ENCODE data around the gene OR10A2. TPM values are rescaled to one million over a fixed set of nuclear protein-coding genes. Genes with fewer than 3 reads are reported as not detected.
"Not testable (repeated sequence)": the region's sequence is repeated elsewhere in the genome, so short reads cannot be mapped to it uniquely, and the experiment has no call there.

Gene OR10A2
- total RNA-seq, 1 experiment from 2014 or later = not detected

DNA sequence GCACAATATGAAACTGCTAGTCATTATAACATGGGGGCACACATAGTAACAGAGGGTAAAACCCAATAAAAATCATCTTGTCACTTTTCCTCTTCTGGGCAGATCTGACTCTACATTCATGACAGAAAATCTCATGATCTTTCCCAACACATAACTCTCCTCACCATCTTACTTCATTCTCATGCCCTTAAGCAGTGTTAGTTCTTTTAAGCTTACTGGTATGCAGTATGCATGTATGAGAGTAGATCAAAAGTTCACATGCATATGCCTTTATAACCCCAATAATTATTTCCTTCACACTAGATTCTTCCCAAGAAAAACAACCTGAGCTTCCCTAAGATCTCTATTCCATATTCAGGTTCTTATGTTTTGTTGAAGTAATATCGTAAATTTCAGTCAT, 8.4 kb downstream of the OR10A2 start:
- in situ Hi-C loops (cut with HindIII; ENCODE audit: low pct_unique_long_range_greater_than_20kb, low sequenced_read_pairs) = no loop called here
- DNase-seq (ENCODE audit: low read depth, low spot score) = no peak

DNA sequence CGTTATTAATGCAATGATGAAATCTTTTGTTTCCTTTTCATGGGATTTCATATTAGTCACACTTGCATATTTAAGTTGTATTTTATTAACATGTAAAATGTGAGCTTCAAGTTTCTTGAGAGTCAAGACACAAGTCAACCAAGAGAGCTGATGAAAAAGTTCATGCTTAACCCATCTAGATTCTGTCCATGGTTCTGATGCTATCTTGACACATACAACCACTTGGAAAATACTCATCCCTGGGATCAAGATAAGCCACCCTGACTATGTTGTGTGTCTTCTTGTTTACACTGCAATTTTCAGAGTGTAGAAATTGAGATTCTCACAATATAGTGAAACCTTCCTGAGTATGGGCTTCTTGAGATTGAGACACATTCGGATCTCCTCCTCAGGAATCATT, 12.9 kb downstream of the OR10A2 start:
- in situ Hi-C loops (cut with HindIII; ENCODE audit: low pct_unique_long_range_greater_than_20kb, low sequenced_read_pairs) = no loop called here
- no peak for DNase-seq (ENCODE audit: low read depth, low spot score)

DNA sequence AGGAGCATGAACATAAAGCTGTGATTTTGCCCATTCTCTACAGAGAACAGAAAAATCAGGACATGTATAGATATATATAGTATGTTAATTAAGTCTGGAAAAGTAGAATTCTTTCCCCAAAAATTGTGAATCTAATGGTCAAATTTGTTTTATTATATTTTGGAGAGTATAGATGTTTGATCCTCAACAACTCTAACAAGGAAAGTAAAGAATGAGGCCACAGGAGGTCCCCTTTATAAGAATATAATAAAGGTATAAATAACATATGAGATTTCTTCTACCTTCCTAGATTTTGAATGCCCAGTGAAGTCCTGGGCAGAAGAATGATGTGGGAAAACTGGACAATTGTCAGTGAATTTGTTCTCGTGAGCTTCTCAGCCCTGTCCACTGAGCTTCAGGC, 13.5 kb downstream of the OR10A2 start, which contains the start of gene OR10A4:
OR10A4 (plus strand) TSS at position 301 of the 400 bp plus-strand sequence; CDS start at position 324, 23 bp downstream.
- in situ Hi-C loops (cut with HindIII; ENCODE audit: low pct_unique_long_range_greater_than_20kb, low sequenced_read_pairs) = no loop called here
- DNase-seq (ENCODE audit: low read depth, low spot score) = no peak

DNA sequence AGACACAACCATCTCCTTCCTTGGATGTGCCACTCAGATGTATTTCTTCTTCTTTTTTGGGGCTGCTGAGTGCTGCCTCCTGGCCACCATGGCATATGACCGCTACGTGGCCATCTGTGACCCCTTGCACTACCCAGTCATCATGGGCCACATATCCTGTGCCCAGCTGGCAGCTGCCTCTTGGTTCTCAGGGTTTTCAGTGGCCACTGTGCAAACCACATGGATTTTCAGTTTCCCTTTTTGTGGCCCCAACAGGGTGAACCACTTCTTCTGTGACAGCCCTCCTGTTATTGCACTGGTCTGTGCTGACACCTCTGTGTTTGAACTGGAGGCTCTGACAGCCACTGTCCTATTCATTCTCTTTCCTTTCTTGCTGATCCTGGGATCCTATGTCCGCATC, 14.1 kb downstream of the OR10A2 start:
- DNase-seq (ENCODE audit: low read depth, low spot score) = no peak
- in situ Hi-C loops (cut with HindIII; ENCODE audit: low pct_unique_long_range_greater_than_20kb, low sequenced_read_pairs) = no loop called here

DNA sequence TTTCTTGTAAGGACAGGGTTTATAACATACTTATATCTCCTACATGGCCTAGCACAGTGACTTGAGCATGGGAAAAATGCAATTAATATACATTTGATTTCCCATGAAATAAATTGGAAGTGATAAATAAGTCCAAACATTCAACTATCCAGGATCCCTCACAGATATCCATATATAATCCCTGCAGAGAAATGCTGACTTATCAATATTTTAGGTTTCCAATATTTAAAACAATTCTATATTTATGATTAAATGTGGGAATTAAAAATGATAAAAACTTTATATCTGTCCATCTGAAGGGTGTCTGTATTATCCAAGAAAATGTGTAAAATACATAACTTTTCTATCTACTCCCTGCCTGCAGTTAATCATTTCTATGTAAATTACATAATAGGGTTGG, 19.9 kb downstream of the OR10A2 start:
- in situ Hi-C loops (cut with HindIII; ENCODE audit: low pct_unique_long_range_greater_than_20kb, low sequenced_read_pairs) = no loop called here
- no peak for DNase-seq (ENCODE audit: low read depth, low spot score)

DNA sequence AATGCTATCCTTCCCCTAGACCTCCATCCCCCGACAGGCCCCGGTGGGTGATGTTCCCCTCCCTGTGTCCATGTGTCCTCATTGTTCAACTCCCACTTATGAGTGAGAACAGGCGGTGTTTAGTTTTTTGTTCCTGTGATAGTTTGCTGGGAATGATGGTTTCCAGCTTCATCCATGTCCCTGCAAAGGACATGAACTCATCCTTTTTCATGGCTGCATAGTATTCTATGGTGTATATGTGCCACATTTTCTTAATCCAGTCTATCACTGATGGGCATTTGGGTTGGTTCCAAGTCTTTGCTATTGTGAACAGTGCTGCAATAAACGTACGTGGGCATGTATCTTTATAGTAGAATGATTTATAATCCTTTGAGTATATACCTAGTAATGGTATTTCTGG, 24.9 kb downstream of the OR10A2 start:
- DNase-seq (ENCODE audit: low read depth, low spot score); in situ Hi-C loops (cut with HindIII; ENCODE audit: low pct_unique_long_range_greater_than_20kb, low sequenced_read_pairs): not testable (repeated sequence)

DNA sequence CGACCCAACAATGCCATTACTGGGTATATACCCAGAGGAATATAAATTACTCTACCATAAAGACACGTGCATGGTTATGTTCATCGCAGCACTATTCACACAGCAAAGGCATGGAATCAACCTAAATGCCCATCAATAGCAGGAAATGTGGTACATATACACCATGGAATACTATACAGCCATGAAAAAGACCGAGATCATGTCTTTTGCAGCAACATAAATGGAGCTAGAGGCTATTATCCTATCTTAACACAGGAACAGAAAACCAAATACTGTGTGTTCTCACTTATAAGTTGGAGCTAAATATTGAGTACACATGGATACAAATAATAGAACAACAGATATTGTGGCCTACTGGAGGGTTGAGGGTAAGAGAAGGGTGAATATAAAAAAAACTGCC, 26.0 kb downstream of the OR10A2 start:
- in situ Hi-C loops (cut with HindIII; ENCODE audit: low pct_unique_long_range_greater_than_20kb, low sequenced_read_pairs) = no loop called here
- no peak for DNase-seq (ENCODE audit: low read depth, low spot score)

DNA sequence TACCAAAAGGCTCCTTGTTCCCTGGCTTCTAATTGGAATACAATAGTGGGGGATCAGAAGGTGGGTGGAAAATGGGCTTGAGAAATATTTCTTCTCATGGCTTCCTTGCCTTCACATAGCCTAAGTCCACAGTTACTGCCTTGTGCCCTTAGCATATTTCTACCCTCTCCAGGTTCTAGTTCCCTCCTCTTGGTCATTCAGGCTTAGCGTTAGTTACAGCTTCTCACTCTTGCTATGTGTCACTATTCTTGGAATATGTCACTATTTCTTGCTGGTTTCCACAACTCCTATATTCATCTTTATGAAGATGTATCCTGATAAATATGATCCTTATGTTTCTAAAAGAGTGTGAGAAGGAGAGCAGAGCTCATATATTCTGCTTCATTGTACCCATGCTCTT, 27.0 kb downstream of the OR10A2 start:
- no peak for DNase-seq (ENCODE audit: low read depth, low spot score)
- in situ Hi-C loops (cut with HindIII; ENCODE audit: low pct_unique_long_range_greater_than_20kb, low sequenced_read_pairs) = no loop called here

DNA sequence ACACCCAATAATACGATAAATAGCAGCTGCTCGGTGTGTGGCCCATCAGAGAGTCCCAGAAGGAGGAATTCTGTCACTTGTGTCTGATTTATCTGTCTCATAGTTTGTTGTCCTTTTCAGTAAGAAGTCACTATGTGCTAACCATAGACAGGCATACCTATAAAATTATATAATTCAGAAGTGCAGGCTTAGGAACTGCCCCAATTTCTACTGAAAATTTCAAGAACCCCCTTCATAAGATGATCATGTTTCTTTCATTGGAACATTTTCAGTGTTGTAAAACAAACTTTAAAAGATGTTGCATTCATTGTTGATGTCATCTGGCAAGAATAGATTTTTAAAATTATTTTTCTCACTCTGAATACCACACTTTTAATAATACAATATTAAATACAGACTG, 29.5 kb downstream of the OR10A2 start, which contains the start of gene OR2D2:
OR2D2 (minus strand) TSS at position 101 of the 400 bp plus-strand sequence; CDS start at position 101, 0 bp downstream.
- in situ Hi-C loops (cut with HindIII; ENCODE audit: low pct_unique_long_range_greater_than_20kb, low sequenced_read_pairs) = no loop called here
- DNase-seq (ENCODE audit: low read depth, low spot score) = no peak

DNA sequence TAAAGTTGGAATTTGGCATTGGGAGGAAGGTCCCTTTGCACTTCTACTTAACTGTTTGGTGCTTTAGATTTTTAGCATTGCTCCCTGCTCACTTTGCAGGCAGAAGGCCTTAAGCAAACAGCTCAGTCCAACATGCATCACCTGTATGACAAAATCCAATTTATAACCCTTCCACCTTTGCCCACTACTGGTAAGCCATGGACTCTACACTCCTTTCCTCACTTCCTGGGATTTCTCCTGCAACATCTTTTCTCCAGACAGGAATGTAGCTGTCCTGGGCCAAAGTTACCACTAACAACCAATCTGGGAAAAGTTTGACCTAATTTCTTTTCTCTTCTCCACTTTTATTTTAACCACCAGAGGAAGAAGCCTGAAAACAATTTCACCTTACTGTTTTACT, 31.2 kb downstream of the OR10A2 start:
- in situ Hi-C loops (cut with HindIII; ENCODE audit: low pct_unique_long_range_greater_than_20kb, low sequenced_read_pairs) = no loop called here
- DNase-seq (ENCODE audit: low read depth, low spot score) = no peak

DNA sequence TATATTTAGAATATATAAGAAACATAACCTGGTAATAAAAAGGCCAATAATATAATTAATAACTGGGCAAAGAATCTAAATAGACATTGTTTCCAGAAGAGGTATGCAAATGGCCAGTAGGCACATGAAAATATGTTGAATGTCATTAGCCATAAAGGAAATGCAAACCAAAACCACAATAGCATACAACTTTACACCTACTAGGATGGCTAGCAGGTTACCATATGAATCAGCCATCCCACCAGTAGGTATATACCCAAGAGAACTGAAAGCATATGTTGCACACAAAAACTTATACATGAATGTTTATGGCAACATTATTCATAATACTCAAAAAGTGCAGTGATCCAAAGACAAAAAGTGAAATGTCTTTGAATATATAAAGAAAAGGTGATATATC, 32.2 kb downstream of the OR10A2 start:
- in situ Hi-C loops (cut with HindIII; ENCODE audit: low pct_unique_long_range_greater_than_20kb, low sequenced_read_pairs) = no loop called here
- DNase-seq (ENCODE audit: low read depth, low spot score) = no peak

DNA sequence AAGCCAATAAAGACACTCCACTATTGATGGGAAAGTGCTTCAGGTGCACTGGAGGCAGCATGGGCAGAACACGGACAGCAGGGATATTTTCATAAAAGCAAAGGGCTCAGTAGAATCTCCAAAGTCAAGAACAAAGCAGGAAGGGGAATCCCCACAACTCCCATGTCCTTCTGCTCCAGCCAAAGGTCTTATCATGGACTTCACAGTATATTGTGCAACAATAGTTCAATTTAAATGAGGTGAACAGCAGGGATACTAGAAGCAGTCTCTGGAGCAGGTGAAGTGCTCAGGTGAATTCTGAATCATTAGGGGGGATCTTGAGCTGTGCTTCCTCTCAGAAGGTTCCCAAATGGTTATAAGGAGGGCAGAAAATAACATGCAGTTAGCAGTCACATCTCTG, 36.1 kb downstream of the OR10A2 start:
- no peak for DNase-seq (ENCODE audit: low read depth, low spot score)
- in situ Hi-C loops (cut with HindIII; ENCODE audit: low pct_unique_long_range_greater_than_20kb, low sequenced_read_pairs) = no loop called here

DNA sequence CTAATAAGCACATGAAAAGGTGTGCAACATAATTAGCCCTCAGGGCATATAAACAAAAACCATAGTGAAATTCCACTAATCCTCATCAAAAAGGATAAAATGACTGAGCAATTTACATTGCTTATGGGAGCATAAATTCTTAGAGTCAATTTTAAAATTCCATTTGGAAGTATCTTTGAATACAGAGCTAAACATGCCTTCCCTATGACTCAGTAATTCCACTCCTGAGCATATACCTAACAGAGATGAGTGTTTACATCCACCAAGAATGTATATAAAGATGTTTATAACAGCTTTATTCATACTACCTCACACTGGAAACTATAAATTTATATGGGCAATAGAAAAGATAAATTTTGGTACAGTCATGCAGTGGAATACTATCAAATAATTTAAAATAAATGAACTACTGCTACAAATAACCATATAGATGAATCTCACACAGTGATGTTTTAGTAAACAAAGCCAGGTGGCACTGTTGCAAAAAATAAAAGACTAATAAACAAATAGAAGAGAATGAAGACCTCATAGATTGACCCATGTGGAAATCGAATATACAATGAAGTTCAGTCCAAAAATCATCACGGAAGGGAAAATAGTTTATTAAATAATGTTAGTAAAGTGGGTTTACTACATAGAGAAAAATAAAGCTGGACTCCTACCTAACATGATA, 37.6 kb downstream of the OR10A2 start:
- in situ Hi-C loops (cut with HindIII; ENCODE audit: low pct_unique_long_range_greater_than_20kb, low sequenced_read_pairs) = no loop called here
- peak; percentile 11 for DNase-seq (ENCODE audit: low read depth, low spot score)

DNA sequence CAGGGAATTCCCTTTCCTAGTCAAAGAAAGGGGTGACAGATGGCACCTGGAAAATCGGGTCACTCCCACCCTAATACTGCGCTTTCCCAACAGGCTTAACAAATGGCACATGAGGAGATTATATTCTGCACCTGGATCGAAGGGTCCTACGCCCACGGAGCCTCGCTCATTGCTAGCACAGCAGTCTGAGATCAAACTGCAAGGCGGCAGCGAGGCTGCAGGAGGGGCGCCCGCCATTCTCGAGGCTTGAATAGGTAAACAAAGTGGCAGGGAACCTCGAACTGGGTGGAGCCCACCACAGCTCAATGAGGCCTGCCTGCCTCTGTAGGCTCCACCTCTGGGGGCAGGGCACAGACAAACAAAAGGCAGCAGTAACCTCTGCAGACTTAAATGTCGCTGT, 41.9 kb downstream of the OR10A2 start:
- DNase-seq (ENCODE audit: low read depth, low spot score); in situ Hi-C loops (cut with HindIII; ENCODE audit: low pct_unique_long_range_greater_than_20kb, low sequenced_read_pairs): not testable (repeated sequence)

DNA sequence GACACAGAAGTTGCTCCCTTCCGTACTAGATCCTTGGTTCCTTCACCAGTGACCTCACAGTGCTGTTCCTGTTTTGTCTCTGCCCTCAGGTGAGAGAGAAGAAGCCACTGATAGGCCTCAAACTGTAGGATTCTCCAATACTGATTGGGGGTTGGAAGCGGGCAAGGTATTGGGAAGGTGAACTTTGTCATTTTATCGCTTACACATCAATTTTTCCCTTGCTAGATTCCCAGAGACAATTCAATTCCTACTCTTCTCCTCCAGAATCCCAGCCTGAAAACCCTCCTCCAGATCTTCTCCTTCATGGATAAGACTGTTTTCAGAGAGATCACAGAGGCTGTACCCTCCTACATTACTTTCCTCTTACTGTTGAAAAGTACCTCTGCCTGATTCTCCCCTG, 48.5 kb downstream of the OR10A2 start:
- in situ Hi-C loops (cut with HindIII; ENCODE audit: low pct_unique_long_range_greater_than_20kb, low sequenced_read_pairs) = no loop called here
- no peak for DNase-seq (ENCODE audit: low read depth, low spot score)

DNA sequence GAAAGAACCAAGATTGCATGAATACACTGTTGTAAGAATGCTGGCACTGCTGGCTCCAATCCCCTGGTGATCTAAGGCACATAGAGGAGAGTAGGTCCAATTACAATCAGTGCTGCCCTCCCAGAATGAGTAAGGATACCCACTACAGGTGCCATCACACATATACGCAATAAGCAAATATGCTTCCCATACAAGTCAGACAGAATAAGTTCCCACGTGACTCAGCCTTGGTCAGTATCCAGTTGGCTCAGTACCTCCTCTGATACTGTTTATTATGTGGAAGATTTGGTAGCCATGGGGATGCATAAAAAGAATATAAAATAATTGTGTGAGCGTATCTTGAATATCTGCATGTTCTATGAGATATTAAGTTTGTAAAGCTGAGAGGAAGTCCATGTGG, 49.1 kb downstream of the OR10A2 start:
- no peak for DNase-seq (ENCODE audit: low read depth, low spot score)
- in situ Hi-C loops (cut with HindIII; ENCODE audit: low pct_unique_long_range_greater_than_20kb, low sequenced_read_pairs) = no loop called here

DNA sequence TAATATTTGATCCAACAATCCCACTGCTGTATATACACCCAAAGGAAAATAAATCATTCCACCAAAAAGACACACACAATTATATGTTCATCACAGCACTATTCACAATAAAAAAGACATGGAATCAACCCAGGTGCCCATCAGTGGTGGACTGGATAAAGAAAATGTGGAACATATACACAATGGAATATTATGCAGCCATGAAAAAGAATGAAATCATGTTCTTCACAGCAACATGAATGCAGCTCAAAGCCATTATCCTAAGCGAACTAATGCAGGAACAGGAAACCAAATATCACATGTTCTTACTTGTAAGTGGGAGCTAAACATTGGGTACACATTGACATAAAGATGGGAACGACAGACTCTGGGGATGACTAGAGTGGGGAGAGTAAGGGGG, 56.8 kb downstream of the OR10A2 start:
- in situ Hi-C loops (cut with HindIII; ENCODE audit: low pct_unique_long_range_greater_than_20kb, low sequenced_read_pairs) = no loop called here

DNA sequence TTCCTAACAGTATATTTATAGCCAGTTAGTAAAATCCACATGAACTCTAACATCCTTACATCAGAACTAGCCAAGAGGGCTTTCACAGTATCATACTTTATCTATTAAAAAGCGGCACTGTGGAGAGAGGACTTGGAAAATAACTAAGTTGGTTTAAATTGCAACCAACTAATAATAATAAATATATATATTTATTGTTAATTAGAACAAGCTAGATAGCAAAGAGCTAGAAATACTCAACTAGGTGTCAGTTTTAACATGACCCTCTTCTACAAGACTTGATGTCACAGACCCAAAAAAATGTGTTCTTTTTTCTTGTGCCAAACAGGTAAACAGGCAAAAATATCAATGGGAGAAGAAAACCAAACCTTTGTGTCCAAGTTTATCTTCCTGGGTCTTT, 57.8 kb downstream of the OR10A2 start, which contains the start of gene OR2D3:
OR2D3 (plus strand) TSS at position 301 of the 400 bp plus-strand sequence; CDS start at position 301, 0 bp downstream.
- in situ Hi-C loops (cut with HindIII; ENCODE audit: low pct_unique_long_range_greater_than_20kb, low sequenced_read_pairs) = no loop called here
- DNase-seq (ENCODE audit: low read depth, low spot score) = no peak

More for the DNA sequence above, 56.8 kb downstream of the OR10A2 start:
- DNase-seq (ENCODE audit: low read depth, low spot score) = no peak
